ENCODE results near the gene TFCP2. TPM values are rescaled to one million over a fixed set of nuclear protein-coding genes. Genes with fewer than 3 reads are reported as not detected.

The TFCP2 gene
- total RNA-seq, 1 donor from 2014 or later = 40.7 TPM

- TF ChIP-seq, protein P1, sequence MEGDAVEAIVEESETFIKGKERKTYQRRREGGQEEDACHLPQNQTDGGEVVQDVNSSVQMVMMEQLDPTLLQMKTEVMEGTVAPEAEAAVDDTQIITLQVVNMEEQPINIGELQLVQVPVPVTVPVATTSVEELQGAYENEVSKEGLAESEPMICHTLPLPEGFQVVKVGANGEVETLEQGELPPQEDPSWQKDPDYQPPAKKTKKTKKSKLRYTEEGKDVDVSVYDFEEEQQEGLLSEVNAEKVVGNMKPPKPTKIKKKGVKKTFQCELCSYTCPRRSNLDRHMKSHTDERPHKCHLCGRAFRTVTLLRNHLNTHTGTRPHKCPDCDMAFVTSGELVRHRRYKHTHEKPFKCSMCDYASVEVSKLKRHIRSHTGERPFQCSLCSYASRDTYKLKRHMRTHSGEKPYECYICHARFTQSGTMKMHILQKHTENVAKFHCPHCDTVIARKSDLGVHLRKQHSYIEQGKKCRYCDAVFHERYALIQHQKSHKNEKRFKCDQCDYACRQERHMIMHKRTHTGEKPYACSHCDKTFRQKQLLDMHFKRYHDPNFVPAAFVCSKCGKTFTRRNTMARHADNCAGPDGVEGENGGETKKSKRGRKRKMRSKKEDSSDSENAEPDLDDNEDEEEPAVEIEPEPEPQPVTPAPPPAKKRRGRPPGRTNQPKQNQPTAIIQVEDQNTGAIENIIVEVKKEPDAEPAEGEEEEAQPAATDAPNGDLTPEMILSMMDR (conservative IDR thresholded peaks at IDR 0.05) = no peak
- no peak overlapping the region for H3K27ac Mint-ChIP-seq
- H3K4me1 Mint-ChIP-seq (ENCODE audit: unreplicated experiment) = no peaks in the 10 kb centered on the region
- H3K4me3 Mint-ChIP-seq = no peak overlapping the region
- DNase-seq (ENCODE audit: extremely low spot score, unreplicated experiment) = no peak
- peaks cover 14% of the 10 kb centered on the region for H3K36me3 Mint-ChIP-seq
- H3K9me3 Mint-ChIP-seq = no peaks in the 10 kb centered on the region
- H3K27me3 Mint-ChIP-seq = no peaks in the 10 kb centered on the region
These were observed 25.6 kb downstream of the TFCP2 start for GRCh38 chr12:51147309-51147708.

GRCh38 chr12:51139292-51139844 lies 33.6 kb downstream of the TFCP2 start:
- H3K4me3 Mint-ChIP-seq = no peak overlapping the region
- no peak overlapping the region for H3K27ac Mint-ChIP-seq
- H3K36me3 Mint-ChIP-seq = peaks cover 8% of the 10 kb centered on the region
- no peaks in the 10 kb centered on the region for H3K9me3 Mint-ChIP-seq
- TF ChIP-seq, protein P1 (conservative IDR thresholded peaks at IDR 0.05) = no peak
- no peak for DNase-seq (ENCODE audit: extremely low spot score, unreplicated experiment)
- H3K4me1 Mint-ChIP-seq (ENCODE audit: unreplicated experiment) = no peaks in the 10 kb centered on the region
- H3K27me3 Mint-ChIP-seq = no peaks in the 10 kb centered on the region

DNA sequence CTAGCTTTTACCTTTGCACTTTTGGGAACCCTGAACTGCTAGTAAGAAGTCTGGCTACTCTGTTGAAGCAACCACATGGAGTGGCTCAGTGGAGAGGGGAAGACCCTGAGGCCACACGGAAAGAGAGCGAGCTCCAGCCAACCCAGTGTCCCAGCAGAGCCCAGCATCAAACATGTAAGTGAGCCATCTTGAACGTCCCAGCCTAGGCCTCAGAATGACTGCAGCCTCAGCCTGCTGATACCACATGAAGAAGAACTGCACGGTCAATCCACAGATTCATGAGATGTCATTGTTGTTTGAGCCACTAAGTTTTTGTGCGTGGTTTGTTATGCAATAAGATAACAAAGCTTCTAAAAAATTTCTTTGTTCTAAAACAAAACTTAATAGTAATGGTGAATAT lies 40.2 kb downstream of the TFCP2 start:
- Mint-ChIP-seq H3K27me3 (no peaks in the 10 kb centered on the region), H3K9me3 (no peaks in the 10 kb centered on the region), H3K4me1 (ENCODE audit: unreplicated experiment) (no peaks in the 10 kb centered on the region), H3K36me3 (peaks cover 11% of the 10 kb centered on the region), H3K27ac (no peak overlapping the region), H3K4me3 (no peak overlapping the region)
- TF ChIP-seq, protein P1 (conservative IDR thresholded peaks at IDR 0.05) = no peak
- DNase-seq (ENCODE audit: extremely low spot score, unreplicated experiment) = no peak

DNA sequence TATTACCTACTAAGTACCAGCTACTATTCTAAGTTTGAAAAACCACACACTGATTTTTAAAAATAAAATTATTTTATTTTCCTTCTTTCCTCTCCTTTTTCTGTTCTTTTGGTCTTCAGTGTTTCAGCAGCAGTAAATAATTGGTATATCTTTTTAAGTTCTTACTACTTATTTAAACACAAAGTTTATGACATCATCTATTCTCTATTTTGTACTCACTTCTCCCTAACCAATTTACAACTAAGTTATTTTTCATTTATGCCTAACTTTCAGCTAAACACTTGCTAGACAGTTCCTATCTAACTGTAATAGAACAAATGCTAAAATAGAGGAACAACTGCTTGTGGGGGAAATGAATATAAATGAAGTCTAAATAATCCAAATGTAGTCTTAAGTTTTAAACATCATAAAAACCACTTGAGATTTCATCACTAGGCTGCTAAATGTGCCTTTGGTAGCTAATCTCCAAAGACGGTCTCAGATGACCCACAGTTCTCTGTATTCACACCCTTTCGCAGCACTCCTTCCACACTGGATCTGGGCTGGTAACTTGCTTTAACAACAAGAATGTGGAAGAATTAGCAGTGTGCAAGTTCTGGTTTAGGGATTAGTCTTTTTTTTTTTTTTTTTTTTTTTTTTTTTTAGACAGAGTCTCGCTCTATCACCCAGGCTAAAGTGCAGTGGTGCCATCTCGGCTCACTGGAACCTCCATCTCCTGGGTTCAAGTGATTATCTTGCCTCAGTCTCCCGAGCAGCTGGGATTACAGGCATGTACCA lies 41.0 kb downstream of the TFCP2 start:
- H3K36me3 Mint-ChIP-seq = peaks cover 11% of the 10 kb centered on the region
- no peak overlapping the region for H3K4me3 Mint-ChIP-seq
- H3K27me3 Mint-ChIP-seq = no peaks in the 10 kb centered on the region
- no peak overlapping the region for H3K27ac Mint-ChIP-seq
- H3K9me3 Mint-ChIP-seq = no peaks in the 10 kb centered on the region
- TF ChIP-seq, protein P1 (conservative IDR thresholded peaks at IDR 0.05) = no peak
- no peak for DNase-seq (ENCODE audit: extremely low spot score, unreplicated experiment)
- peaks cover 3% of the 10 kb centered on the region for H3K4me1 Mint-ChIP-seq (ENCODE audit: unreplicated experiment)

DNA sequence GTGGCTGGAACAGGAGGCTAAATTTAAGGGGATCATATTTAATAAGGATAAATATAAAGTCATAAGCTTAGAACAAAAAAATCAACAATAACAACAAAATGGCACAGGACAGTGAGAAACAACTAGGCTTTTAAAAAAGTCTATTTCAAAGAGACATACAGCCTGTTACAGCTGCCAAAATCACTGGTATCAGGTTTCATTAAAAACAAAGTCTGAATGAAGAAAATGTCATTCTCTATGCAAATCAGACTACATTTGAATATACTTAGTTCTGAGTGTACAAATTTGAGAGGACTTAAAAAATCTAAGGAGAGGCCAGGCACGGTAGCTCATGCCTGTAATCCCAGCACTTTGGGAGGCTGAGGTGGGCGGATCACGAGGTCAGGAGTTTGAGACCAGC lies 44.0 kb downstream of the TFCP2 start:
- H3K9me3 Mint-ChIP-seq = no peaks in the 10 kb centered on the region
- H3K4me3 Mint-ChIP-seq = no peak overlapping the region
- no peaks in the 10 kb centered on the region for H3K27me3 Mint-ChIP-seq
- peaks cover 5% of the 10 kb centered on the region for H3K4me1 Mint-ChIP-seq (ENCODE audit: unreplicated experiment)
- DNase-seq (ENCODE audit: extremely low spot score, unreplicated experiment) = no peak
- TF ChIP-seq, protein P1 (conservative IDR thresholded peaks at IDR 0.05) = no peak
- H3K36me3 Mint-ChIP-seq = peaks cover 20% of the 10 kb centered on the region
- no peak overlapping the region for H3K27ac Mint-ChIP-seq
